ENCODE results near the gene VPS54. TPM values are rescaled to one million over a fixed set of nuclear protein-coding genes. Genes with fewer than 3 reads are reported as not detected.
"Not testable (repeated sequence)": the region's sequence is repeated elsewhere in the genome, so short reads cannot be mapped to it uniquely, and the experiment has no call there.

Gene VPS54
- total RNA-seq, 1 donor from 2014 or later, result 34.8 TPM

GRCh38 chr2:64023485-64024258, 4.4 kb upstream of the VPS54 start:
- DNase-seq (ENCODE audit: low read depth), result no peak

- no peak for DNase-seq (ENCODE audit: low read depth)
These were observed 2.4 kb upstream of the VPS54 start for GRCh38 chr2:64021578-64021977.

DNA sequence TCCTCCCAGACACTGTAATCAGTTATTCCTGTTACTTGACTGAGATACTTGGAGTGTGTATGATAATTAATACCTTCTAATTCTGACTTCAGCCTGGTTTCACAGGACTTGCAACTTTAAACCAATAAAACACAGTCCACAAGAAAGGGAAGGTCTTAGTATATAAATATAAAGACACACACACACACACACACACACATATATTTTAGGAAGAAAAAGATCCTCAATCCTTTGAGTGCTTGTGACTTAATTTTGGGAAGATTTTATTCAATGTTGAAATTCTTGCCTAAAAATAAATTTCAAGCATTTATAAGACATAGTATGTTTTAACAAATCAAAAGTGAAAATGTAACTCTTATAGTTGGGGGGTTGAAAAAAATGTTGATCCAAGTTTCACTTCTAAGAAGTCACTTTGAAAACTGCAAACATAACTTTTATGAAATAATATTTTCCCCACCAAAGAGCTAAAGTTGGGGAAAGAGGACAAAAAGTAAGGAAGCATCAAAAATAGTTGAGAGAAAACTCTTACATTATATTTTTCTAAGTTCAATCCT, 824 bp upstream of the VPS54 start:
- DNase-seq (ENCODE audit: low read depth), result peak; percentile 27

DNA sequence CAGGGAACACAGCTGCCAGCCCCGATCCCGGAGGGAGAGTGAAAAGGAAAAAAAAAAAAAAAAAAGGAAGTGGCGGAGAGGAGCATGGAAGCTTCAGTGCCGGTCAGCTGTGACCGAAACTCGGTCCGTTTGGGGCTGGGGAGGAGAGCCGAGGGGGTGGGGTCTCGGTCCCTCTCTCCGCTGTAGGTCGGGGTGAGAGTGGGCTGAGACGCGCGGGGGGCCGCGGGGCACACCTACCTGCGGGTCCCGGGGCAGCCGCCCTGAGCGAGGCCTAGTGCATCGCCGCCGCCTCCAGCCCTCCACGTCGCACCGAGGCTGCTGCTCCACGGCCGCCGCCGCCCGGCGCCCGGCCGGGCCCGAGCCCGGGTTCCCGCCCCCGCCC, 536 bp downstream of the VPS54 start:
- DNase-seq (ENCODE audit: low read depth), result no peak

DNA sequence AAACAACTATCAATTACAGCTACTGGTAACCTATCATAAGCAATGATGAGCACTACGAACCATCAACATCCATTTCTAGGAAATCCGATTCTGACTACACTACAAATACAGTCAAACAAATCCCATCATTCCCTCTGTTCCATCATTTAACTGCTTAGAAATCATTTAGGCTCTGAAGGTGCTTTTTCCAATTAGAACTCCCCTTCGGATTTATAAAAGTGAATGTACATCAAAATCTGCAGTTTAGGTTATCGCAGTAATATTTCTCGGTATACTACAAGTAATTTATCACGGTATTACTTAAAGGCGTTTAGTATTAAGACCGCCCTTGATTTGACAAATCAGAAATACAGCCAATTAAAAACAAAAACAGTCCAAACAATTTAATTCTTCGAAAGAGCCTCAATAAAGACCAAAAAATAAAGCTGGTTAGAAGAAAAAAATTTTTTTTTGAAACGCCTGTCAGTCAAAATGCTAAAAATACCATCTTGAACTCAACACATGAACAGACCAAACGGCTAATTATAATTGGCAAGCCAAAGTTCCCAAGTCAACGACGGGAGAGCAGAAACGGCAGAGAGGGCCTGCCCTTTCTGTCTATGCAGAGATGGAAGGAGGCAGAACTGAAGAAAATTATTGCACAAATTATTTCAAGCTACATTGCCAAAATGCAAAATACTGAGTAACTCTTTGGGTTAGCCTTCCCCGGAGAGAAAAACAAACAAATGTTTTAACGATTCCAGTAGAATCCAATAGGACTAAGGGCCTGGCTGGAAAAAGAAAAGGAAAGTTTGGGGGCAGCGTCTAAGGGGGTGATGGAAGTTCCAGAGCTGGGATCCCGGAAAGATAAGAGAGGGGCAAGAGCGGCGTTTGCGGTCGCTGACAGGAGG, 1.2 kb downstream of the VPS54 start:
- peak; percentile 26 for DNase-seq (ENCODE audit: low read depth)

DNA sequence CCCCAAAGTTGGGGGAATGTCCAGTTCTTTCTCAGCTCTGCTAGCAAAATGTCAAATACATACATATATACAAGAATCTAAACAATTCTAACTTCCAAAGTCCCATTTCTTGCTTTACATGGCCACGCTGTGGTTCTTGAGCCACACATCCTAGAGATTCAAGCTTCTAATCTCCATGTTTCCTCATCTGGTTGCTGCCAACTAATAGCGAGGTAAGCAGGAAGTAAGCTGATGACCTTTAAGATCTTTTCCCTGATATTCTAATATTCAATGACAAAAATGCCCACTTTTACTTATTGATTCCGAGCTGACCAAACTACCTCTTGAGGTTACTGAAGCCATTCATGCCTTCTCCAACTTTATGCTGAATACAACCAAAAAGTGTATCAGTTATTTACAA, 3.3 kb downstream of the VPS54 start:
- no peak for DNase-seq (ENCODE audit: low read depth)

DNA sequence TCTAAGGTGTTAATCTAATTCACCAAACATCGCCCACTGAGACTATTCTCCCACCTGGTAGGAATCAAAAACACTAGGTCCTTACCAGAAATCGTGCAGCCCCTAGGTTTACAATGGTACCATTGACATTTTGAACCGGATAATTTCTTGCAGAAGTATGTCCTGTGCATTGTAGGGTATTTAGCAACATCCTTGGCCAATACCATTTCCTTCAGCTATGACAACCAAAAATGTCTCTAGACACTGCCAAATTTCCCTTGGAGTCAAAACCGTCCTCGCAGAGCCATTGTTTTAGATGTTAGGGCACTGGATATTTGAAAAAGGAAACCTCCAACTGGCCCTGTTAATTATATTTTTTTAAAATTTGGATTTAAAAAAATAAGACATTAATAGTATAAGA, 3.8 kb downstream of the VPS54 start:
- no peak for DNase-seq (ENCODE audit: low read depth)

DNA sequence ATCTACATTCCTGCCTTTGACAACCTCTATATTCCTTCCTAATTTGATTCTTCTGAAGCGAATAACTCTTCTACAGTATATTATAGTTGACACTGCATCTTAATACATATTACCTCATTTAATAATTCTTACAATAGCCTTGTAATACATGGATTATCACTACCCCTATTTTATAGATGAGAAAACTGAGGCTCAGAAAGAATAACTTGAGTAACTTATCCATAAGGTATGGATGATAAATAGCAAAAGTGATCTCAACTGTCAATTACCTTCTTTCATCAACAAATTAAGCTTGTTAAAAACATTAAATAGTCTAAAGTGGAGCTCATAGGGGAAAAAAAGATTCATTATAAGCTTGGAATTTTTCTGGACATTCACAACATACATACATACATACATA, 4.6 kb downstream of the VPS54 start:
- no peak for DNase-seq (ENCODE audit: low read depth)

- DNase-seq (ENCODE audit: low read depth), result no peak
These were observed 6.2 kb downstream of the VPS54 start for GRCh38 chr2:64013053-64013452.

- no peak for DNase-seq (ENCODE audit: low read depth)
These were observed 7.1 kb downstream of the VPS54 start for GRCh38 chr2:64012115-64012514.

GRCh38 chr2:64008434-64009009, 10.7 kb downstream of the VPS54 start:
- DNase-seq (ENCODE audit: low read depth), result no peak

DNA sequence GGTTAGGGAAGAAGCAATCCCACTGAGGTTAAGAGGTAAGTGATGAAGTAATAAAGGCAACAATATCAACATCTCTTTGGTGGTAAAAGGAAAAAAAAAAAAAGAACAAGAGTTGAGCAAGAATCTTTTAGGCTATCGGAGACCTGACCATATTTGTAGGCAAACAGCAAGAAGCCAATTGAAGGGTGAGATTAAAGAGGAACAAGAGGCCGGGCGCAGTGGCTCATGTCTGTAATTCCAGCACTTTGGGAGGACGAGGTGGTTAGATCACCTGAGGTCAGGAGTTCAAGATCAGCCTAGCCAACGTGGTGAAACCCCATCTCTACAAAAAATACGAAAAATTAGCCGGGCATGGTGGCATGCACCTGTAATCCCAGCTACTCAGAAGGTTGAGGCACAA, 11.3 kb downstream of the VPS54 start:
- no peak for DNase-seq (ENCODE audit: low read depth)

GRCh38 chr2:64005707-64006356, 13.4 kb downstream of the VPS54 start:
- DNase-seq (ENCODE audit: low read depth), result no peak

GRCh38 chr2:64003239-64003638, 16.0 kb downstream of the VPS54 start:
- DNase-seq (ENCODE audit: low read depth), result no peak

DNA sequence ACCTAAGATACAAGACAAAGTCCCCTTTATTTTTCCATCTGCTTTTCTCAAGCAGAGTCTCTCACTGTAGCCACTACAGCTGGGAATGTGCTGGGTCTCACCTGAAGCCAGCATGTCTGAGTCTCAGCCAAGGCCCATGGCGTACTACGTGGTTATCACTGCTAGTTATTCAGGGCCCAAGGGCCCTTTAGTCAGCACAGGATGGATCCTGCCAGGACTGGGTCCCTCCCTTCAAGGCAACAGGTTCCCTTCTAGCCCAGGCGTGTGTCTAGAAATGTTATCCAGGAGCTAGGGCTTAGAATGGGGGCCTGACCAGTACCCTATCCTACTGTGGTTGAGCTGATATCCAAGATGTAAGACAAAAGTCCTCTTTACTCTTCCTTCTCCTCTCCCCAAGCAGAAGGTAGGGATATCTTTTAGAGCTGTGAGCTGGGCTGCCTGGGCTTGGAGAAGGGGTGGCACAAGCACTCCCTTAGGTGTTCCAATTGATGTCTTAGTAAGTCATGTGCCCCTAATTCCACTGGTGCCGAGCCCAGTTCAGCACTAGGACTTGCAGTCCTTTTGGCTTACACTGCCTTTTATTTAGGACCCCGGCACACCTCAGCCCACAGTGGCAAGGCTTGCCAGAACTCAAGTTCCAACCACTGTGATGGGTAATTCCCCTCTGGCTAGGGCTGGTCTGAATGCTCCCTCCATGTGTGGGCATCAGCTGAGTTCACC, 17.7 kb downstream of the VPS54 start:
- no peak for DNase-seq (ENCODE audit: low read depth)

DNA sequence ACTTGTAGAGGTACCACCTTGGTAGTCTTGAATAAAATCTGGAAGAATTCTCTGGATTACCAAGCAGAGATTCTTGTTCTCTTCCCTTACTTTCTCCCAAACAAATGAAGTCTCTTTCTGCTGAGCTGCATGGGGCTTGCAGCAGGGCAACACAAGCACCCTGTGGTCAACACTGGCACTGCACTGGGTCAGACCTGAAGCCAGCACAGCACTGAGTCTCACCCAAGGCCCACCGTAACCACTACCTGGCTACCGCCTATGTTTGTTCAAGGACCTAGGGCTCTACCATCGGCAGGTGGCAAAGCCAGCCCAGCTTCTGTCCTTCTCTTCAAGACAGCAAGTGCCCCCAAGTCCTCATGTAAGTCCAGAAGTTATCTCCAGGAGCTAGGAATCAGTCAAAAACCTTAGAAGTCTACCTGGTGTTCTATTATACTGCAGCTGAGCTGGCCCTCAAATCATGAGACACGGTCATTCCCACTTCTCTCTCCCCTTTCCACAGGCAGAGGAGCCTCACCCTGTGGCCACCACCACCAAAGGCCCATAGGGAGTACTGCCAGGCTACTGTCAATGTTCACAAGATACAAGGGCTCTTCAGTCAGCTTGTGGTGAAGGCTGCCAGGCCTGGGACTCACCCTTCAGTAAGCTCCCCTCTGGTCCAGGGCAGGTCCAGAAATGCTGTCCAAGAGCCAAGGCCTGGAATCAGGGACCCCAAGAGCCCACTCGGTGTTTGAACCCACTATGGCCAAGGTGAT, 18.4 kb downstream of the VPS54 start:
- no peak for DNase-seq (ENCODE audit: low read depth)

- DNase-seq (ENCODE audit: low read depth), result no peak
These were observed 20.2 kb downstream of the VPS54 start for GRCh38 chr2:63999049-63999448.

DNA sequence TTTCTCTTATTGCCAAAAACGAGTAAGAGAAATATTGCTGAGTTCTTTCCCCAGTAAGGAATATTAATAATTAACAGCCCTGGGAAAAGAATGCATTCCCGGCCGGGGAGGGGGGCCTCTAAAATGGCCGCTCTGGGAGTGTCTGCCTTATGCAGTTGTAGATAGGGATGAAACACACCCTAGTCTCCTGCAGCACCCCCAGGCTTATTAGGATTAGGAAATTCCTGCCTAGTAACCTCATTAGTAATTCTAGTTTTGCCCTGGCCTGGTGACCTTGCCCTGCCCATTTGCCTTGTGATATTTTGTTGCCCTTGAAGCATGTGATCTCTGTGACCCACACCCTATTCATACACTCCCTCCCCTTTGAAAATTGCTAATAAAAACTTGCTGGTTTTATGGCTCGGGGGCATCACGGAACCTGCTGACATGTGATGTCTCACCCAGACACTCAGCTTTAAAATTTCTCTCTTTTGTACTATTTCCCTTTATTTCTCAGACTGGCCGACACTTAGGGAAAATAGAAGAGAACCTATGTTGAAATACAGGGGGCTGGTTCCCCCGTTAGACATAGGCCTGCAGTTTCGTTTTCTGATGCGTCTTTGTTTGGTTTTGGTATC, 22.5 kb downstream of the VPS54 start:
- not testable (repeated sequence) for DNase-seq (ENCODE audit: low read depth)

DNA sequence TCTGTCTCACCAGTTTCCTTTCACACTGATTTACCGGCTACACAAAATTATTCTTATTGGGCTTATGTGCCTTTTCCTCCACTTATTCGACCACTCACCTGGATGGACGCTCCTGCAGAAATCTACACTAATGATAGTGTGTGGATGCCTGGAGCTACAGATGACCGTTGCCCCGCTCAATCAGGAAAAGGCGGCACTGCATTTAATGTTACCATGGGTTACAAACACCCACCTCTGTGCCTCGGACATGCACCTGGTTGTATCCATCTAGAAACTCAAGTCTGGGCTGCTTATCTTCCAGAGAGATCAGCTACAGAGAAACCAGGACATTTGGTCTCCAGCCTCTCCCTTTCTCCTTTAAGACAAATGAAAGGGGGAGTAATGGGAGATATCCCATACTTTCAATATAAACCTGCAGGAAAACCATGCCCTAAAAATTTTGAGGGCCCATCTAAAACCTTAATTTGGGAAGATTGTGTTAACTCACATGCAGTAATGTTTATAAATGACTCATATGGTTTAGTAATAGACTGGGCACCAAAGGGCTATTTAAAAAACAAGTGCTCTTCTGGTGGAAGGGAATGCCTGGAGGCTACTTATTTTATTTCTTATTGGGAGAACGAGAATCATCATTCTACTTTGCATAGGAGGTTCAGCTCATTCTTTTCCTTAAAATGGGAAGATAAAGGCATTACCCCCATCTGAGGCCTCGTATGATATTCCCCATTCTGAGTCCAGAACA, 24.7 kb downstream of the VPS54 start:
- DNase-seq (ENCODE audit: low read depth), result peak; percentile 34
